Measurements from ENCODE around the gene TOMM20.
A peak's percentile ranks its signal among the peaks of the same experiment; 100 is the strongest.
"Not testable (repeated sequence)": the region's sequence is repeated elsewhere in the genome, so short reads cannot be mapped to it uniquely, and the experiment has no call there.

TOMM20 gene

GRCh38 chr1:235100194-235100772 is 28.4 kb downstream of the TOMM20 start:
- DNase-seq, result no peak

- no peak for DNase-seq
Measured at GRCh38 chr1:235098991-235099390, 29.6 kb downstream of the TOMM20 start.

- no peak for DNase-seq
Measured at GRCh38 chr1:235098547-235098946, 30.1 kb downstream of the TOMM20 start.

- not testable (repeated sequence) for DNase-seq
Measured at GRCh38 chr1:235097501-235097900, 31.1 kb downstream of the TOMM20 start.

GRCh38 chr1:235095938-235096562 is 32.6 kb downstream of the TOMM20 start:
- DNase-seq, result no peak

- peak; percentile 85 for DNase-seq
Measured at GRCh38 chr1:235093696-235094592, 34.7 kb downstream of the TOMM20 start.

- DNase-seq, result peak; percentile 38
Measured at GRCh38 chr1:235093013-235093695, 35.5 kb downstream of the TOMM20 start.

- not testable (repeated sequence) for DNase-seq
Measured at GRCh38 chr1:235092415-235092814, 36.2 kb downstream of the TOMM20 start.

- not testable (repeated sequence) for DNase-seq
Measured at GRCh38 chr1:235092045-235092406, 36.6 kb downstream of the TOMM20 start.

- not testable (repeated sequence) for DNase-seq
Measured at GRCh38 chr1:235091319-235092044, 37.2 kb downstream of the TOMM20 start.

- DNase-seq, result no peak
Measured at GRCh38 chr1:235090406-235091069, 38.1 kb downstream of the TOMM20 start.

- DNase-seq, result no peak
Measured at GRCh38 chr1:235088907-235089306, 39.7 kb downstream of the TOMM20 start.

GRCh38 chr1:235088430-235088829 is 40.2 kb downstream of the TOMM20 start:
- no peak for DNase-seq

GRCh38 chr1:235087906-235088305 is 40.7 kb downstream of the TOMM20 start:
- no peak for DNase-seq

GRCh38 chr1:235085411-235086117 is 43.1 kb downstream of the TOMM20 start:
- DNase-seq, result not testable (repeated sequence)

- not testable (repeated sequence) for DNase-seq
Measured at GRCh38 chr1:235080788-235081187, 47.8 kb downstream of the TOMM20 start.

- DNase-seq, result not testable (repeated sequence)
Measured at GRCh38 chr1:235080297-235080657, 48.4 kb downstream of the TOMM20 start.

GRCh38 chr1:235079443-235080296 is 49.0 kb downstream of the TOMM20 start:
- peak; percentile 71 for DNase-seq

GRCh38 chr1:235078480-235079381 is 49.9 kb downstream of the TOMM20 start:
- DNase-seq, result peak; percentile 68
